GM18520 (cell line): ENCODE data around the gene DSPP.
"Not testable (repeated sequence)": the region's sequence is repeated elsewhere in the genome, so short reads cannot be mapped to it uniquely, and the experiment has no call there.

ENCODE experiments used
- ATAC-seq: cut with Tn5 transposase; IDR thresholded peaks from one replicate; pipeline ENCODE4 v1.9.1; 2021; ENCODE audit not compliant: unreplicated experiment

DSPP gene

DNA sequence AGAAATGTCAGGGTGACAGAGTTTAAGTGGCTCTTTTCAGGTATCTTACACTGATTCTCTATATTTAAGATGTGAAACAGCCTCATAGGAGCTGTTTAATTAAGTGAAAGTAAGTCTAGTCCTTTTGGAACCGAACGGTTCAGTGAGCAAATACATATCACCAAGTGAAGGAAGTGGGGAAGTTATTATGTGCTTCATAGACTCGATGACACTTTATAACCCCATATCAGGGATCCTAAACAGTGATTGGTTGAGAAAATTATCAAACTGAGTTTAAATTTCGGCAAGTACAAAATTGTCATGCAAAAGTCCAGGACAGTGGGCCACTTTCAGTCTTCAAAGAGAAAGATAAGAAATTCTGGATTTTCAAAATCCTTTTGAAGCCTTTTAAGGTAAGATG lies at the start of gene DSPP:
Gene DSPP (plus strand): TSS at position 301 of the 400 bp plus-strand sequence. CDS start 2,380 bp downstream, outside the sequence.
- no peak for ATAC-seq

DNA sequence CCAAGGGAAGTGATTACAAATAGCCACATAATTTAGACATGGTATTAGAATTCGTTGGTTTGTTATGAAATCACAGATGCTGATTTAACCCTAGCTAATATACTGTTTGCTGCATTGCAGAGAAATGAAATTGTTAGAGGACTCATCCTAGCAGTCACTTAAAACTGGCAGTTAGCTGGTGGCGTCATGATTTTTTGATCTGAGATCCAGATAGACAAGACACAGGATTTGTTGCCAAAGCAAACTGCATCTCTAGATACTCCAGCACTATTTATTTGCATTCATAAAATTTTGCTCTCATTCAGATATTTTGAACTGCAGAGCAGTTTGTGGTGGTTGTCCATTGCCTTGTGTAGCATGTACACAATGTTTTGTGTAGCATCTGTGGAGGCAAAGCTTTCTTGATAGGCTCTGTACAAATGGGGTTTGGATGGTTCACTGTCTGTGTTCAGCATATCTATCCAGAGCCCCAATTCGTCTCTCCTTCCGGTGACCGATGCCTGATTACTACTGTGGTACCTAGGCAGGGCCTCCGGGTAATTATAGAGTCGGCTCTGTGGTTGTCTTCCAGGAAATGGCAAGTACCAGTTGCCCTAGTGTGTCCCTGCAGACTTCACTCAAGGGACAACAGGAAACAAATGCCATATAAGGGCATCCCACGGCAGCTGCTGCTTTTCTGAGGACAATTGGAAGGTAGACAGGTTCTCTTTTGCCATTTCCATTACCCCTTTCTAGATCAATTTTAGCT lies 49.1 kb upstream of the DSPP start:
- peak; percentile 98 for ATAC-seq

DNA sequence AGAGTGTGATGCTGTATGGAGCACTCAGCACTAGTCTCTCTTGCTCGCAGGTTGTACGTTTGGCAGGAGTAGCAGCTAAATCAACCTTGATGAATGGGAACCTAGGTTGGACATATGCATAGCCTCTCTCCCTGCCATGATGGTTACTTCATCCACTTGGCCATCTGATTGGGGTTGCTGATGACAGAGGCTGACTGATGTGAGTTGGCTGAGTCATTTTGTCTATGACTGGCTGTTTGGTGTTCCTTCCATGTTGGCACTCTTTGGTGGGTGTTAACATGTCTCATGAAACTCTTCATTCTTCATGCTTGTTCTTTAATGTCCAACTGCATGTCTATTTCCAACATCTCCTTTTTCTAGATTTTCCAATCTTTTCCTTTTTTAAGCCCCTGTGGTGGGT lies 47.5 kb upstream of the DSPP start:
- ATAC-seq, result no peak

DNA sequence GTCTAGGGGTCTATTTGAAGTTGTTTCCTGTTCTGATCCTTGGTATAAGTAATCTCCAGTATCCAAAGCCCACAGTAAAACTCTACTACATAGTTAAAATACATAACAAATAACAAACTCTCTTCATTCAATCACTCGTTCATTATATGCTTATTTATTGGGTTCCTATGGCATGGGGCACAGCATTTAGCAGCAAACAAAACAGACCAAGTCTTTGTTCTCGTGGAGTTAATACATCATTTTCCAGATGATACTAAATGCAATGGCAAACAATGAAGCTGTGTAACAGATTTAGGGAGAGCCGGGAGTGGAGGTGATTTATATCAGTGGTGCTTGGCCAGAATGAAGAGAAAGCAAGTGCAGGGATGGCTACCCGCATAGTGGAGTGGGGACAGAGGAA lies 42.6 kb upstream of the DSPP start:
- ATAC-seq, result no peak

DNA sequence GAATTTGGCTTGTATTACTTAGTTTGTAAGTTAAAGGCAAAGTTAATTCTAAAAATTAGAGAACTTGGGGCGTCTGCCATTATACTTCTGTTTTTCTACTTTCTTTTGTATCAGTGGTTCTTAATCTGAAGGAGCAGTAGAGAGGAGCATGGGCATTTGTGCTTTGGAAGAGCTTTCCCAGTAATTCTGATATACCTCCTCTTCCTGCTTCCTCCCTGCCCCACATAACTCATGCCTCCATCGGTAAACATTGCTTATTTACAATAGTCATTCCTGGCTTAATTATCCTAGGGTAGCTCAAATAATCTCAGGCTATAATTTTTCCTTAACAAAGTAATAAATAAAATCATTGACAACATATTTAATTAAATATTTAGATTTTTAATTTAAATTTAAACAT lies 42.1 kb upstream of the DSPP start:
- ATAC-seq, result no peak

DNA sequence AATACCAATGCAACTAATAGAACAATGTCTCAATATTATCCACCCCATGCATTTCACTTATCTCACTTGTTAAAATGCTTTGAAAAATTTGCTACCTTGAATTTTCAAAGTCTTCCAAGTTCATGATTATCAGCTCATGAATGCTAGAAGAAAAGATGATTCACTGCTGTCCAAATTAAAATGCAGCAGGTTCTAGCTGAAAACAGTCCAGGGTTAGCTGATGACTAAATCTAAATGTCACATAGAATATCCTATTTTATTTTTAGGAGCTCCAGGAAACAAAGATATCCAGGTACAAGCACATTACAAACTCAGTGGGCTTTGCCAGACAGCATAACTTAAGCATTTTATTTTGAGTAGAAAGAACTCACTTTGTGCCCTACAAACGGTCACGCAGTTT lies 41.1 kb upstream of the DSPP start:
- no peak for ATAC-seq

DNA sequence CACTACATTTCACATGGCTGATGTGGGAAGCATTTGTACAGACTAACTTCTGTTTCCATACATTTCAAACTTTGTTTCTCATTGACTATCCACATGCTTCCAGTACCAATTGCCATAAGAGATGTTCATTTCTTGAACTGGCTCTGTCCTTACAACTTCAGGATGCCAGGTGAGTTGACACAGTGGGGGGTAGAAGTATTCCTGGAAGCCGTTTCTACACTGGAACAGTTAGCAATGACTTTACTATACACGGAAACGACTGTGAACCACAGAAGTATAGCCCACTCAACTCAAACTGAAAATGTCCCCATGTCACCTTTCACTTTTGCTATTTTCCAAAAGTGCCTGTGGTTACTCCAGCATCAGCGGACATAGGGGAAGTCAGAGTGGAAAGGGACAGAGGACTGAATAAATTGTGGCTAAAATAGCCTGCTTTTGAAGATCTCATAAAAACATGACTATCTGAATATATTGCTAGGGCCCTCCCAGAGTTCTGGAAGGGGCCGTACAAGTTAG lies 38.0 kb upstream of the DSPP start:
- ATAC-seq, result no peak

DNA sequence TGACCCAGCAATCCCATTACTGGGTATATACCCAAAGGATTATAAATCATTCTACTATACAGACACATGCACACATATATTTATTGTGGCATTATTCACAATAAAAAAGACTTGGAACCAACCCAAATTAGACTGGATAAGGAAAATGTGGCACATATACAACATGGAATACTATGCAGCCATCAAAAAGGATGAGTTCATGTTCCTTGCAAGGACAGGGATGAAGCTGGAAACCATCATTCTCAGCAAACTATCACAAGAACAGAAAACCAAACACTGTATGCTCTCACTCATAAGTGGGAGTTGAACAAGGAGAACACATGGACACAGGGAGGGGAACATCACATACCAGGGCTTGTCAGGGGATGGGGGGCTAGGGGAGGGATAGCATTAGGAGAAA lies 34.0 kb upstream of the DSPP start:
- not testable (repeated sequence) for ATAC-seq

DNA sequence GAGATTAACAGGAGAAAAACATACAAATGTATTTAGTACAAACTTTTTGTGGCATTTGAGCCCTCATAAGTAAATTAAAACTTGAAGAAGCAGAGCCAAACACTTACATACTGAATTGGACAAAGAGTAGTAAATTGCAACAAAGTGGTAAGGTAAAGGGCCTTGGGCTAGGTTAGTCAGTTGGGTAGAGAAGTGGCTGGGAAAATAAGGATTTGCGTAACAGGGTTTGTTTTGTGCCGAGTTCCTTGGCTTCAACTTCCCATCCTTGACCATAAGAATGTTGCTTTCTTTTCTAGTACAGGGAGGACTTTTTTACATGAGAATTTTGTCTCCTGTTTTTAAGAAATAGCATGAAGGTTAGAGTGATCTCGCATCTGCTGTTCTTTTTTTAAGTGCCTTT lies 33.3 kb upstream of the DSPP start:
- ATAC-seq, result no peak

DNA sequence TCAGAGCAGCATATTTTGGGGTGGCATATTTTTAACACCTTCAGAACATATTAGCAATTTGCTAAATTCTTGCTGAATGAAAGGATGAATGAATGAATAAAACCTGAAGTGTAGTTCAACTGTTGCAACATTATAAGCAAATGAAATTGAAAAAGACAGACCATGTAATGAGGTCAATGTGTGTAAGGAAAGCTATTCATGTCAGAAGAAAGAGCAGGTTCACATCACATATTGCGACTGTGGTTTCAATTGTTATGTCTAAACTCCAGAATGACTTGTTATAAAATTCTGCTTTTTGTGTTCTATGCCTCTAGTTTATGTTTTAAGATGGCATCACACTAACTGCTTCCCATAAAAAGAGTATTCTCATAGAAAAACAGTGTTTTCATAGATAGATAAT lies 32.9 kb upstream of the DSPP start:
- ATAC-seq, result no peak

DNA sequence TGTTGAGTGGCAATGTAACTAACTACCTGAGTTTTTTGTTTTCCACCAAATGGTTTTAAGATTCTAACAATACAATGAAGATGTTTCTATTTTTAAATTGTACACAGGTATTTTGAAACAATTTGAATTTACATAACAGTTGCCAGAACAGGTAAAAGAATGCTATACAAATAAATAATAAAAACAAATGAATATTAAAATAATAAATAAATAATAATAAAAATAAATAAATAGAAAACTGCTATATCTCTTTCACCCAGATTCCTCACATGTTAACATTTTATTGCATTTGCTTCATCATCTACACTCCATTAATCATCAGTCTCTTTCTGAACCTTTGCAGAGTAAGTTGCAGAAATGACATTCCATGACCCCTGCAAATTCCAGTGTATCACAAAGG lies 32.3 kb upstream of the DSPP start:
- ATAC-seq, result no peak

DNA sequence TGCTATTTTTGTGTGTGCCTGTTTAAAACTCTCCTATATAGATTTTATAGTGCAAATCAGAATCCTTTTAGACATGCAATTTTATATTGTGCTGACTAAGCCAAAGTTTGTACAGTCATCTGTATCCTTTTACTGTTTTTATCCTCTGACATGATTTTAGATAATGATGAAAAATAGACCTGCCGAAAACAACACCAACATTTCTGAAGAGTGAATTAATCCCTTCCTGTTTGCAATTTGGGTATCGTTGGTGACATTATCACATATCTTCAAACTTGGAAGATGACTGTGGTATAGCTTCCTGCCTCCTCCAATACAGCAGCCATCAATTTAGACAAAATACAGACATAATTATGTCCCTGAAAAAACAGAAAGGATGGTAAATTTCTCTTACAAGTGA lies 28.9 kb upstream of the DSPP start:
- no peak for ATAC-seq

DNA sequence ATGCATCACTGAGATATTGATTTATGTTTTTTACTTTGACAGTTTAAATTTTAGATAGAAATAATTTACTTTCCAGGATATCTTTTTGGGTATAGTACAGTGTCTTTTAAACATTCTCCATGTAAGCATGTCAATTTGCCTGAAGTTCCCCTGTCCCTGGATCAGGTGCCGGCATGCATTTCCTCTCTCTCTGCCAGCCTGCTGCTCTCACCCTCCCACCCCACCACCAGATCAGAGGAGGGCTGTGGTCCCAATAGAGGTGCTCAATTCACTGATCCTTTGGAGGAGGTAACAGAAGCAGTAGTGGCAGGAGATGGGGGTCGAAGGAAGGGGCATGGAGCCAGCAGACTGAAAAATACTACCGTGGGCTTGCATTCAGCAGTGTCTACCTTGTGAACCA lies 28.3 kb upstream of the DSPP start:
- no peak for ATAC-seq

DNA sequence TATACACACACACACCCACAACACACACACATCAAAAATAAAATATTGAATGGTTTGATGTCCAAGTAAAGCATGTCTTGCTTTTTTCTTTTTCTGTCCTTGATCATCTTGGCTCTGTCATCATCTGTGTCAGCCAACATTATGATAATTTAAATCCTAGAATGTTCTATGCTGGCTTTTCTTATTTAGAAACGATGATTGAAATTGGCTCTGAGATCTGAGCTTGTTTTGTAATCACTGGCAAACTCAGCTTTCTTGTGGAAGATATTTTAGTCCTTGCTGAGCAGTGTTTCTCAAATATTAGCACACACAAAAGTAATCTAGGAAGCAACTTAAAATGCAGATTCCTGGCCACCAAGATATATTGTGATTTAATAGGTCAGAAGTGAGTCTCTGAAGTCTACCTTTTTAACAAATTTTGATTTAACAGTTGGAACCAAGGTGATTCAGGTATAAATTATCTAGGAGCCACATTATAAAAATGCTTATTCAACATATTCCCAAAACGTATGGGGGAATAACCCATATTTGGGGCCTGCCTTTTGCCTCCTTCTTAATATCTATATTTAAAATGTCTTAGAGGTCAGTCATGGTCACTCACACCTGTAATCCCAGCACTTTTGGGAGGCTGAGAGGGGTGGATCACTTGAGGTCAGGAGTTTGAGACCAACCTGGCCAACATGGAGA lies 24.0 kb upstream of the DSPP start:
- no peak for ATAC-seq

DNA sequence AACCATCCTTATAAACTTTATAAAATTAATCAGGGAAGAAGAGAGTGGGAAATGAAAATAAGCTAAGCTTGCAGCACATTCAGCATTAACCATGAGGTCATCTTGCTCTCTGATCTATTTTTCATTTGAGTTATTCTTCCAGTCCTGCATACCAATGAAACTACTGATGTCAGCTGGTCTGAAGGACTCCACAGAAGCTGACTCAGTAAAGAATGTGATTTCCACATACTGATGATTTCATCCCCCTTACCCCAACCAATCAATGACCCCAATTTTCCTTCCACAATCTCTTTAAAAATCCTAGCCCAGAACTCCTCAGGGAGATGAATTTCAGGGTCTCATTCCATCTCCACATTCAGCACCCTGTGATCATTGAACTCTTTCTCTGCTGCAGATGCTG lies 18.8 kb upstream of the DSPP start:
- ATAC-seq, result no peak

DNA sequence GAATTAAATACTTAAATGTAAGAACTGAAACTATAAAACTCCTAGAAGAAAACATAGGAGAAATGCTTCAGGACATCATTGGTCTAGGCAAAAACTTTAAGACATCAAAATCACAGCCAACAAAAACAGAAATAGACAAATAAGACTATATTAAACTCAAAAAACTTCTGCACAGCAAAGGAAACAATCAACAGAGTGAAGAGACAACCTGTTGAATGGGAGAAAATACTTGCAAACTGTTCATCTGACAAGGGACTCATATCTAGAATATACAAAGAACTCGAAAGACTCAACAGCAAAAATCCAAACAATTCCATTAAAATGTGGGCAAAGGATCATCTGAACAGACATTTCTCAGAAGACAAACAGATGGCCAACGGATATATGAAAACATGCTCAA lies 16.2 kb upstream of the DSPP start:
- no peak for ATAC-seq

DNA sequence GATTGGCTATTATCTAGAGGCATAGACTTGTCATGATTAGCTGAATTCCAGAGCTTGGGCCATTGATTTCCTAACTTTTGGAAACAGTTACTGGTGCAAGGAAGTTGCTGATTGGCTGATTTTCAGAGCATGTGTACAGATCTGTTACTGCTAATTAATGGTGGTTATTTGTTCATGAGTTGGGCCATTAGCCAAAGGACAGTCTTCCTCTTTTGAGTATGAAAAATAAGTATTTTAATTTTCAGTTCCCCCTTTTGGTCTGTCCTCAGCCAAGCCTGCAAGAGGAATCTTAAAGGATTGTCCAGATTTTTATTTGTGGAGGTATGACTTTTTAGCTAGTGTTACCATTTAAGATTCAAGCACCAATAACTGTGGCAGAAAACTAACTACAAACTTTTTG lies 7.0 kb upstream of the DSPP start:
- no peak for ATAC-seq

DNA sequence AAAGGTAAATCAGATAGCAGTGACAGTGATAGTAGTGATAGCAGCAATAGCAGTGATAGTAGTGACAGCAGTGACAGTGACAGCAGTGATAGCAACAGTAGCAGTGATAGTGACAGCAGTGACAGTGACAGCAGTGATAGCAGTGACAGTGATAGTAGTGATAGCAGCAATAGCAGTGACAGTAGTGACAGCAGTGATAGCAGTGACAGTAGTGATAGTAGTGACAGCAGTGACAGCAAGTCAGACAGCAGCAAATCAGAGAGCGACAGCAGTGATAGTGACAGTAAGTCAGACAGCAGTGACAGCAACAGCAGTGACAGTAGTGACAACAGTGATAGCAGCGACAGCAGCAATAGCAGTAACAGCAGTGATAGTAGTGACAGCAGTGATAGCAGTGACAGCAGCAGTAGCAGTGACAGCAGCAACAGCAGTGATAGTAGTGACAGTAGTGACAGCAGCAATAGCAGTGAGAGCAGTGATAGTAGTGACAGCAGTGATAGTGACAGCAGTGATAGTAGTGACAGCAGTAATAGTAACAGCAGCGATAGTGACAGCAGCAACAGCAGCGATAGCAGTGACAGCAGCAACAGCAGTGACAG lies 6.1 kb downstream of the DSPP start:
- no peak for ATAC-seq

DNA sequence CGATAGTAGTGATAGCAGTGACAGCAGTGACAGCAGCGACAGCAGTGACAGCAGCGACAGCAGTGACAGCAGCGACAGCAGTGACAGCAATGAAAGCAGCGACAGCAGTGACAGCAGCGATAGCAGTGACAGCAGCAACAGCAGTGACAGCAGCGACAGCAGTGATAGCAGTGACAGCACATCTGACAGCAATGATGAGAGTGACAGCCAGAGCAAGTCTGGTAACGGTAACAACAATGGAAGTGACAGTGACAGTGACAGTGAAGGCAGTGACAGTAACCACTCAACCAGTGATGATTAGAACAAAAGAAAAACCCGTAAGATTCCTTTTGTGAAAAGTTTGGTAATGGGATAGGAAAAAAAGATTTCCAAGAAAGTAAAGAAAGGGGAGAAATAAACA lies 7.9 kb downstream of the DSPP start:
- ATAC-seq, result no peak

DNA sequence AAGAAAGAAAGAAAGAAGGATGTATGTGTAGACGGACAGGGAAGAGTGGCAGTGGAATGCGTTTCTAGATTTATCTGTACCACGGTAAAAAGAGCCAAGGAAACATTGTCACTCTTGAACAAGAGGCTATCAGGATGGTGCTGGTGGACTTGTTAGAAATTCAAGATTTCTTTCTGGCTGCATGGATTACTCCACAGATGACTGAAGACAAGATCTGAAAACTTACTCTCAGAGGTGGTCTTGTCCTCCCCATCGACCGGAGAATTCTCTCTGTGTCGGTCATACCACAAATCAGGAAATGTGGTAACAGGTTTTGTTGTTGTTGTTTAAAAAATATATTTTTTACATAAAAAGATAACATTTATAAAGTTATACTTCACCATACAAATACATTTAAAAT lies 11.8 kb downstream of the DSPP start:
- no peak for ATAC-seq

DNA sequence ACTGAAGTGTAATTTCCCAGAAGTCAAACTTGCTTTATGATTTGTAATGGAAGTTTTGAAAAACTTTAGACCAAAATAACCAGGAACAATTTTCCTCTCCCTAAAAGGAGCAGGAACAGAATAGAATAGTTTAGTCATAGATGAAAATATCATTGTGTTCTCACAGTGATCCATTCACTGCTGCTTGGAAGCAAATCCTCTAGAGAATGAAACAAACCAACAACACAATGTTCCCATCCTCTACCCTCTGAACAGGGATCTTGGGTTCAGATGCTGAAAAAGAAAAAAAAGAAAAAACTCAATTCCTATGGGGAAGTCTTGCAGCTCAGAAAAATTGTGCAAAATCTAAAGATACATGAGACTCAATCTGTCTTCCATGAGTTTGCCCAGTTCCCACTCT lies 12.2 kb downstream of the DSPP start:
- ATAC-seq, result no peak

DNA sequence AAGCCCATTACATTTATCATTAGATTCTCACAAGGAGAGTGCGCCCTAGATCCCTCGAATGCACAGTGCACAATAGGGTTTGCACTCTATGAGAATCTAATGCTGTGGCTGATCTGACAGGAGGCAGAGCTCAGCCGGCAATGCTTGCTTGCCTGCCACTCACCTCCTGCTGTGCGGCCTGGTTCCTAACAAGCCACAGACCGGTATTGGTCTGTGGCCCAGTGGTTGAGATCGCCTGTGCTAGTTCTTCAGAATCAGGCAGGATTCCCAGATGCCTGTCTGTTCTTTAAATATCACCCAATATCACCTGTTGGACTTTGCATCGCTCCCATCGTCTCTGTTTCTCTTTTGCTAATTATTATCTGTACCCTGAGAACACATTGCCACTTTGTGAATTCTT lies 14.0 kb downstream of the DSPP start:
- ATAC-seq, result no peak
